Body of pancreas (tissue), 4 donors: ENCODE results near the gene DELE1. TPM values are rescaled to one million over a fixed set of nuclear protein-coding genes. Genes with fewer than 3 reads are reported as not detected.

Experiments
- ATAC-seq: fragments of 150-250 bp; one replicate; pipeline ENCODE4 v1.9.1; 2016
- DNase-seq, 4 donors: peaks; one replicate each; pipeline ENCODE4 v3.0.0-alpha.2; 2019
- H3K27ac ChIP-seq, 4 donors: fragments of 200-600 bp; sonication (generic); 1 replicate in 3 of 4; 2 replicates in 1 of 4; pipeline versions ENCODE4 v1.5.1 to v1.6.1; 2016 to 2019; ENCODE audit warnings: mild to moderate bottlenecking in 1 of 4, mixed read lengths in 1 of 4, moderate library complexity in 1 of 4
- H3K27me3 ChIP-seq, 2 donors: fragments of 200-600 bp; sonication (generic); one replicate each; pipeline ENCODE4 v1.6.0; 2016; ENCODE audit warnings: mild to moderate bottlenecking in 1 of 2
- H3K36me3 ChIP-seq, 2 donors: fragments of 200-600 bp; sonication (generic); replicated peaks in 1 of 2; 2 replicates each; pipeline ENCODE4 v1.5.1; 2016; ENCODE audit warnings: low read depth in 2 of 2; ENCODE audit not compliant: insufficient read depth in 1 of 2
- H3K4me1 ChIP-seq: fragments of 200-600 bp; sonication (generic); one replicate; pipeline ENCODE4 v1.6.0; 2016
- H3K4me3 ChIP-seq, 2 donors: fragments of 200-600 bp; sonication (generic); 1 replicate in 1 of 2; 2 replicates in 1 of 2; pipeline ENCODE4 v1.5.1; 2016 to 2019
- H3K9me3 ChIP-seq, 3 donors: fragments of 200-600 bp; sonication (generic); 1 replicate in 2 of 3; 2 replicates in 1 of 3; pipeline ENCODE4 v1.5.1; 2016
- POLR2A ChIP-seq, 3 donors: fragments of 450-650 bp; IDR thresholded peaks; one replicate each; pipeline ENCODE4 v1.6.1; 2016; ENCODE audit warnings: antibody characterized with exemption in 3 of 3, mild to moderate bottlenecking in 2 of 3
- WGBS, 2 donors: methylation state at CpG; one replicate each; pipeline ENCODE4 v1.1.5; 2017; 5-methylcytosine and 5-hydroxymethylcytosine counted together
- intact Hi-C: fragments of 100-400 bp; cut with DNase I; formaldehyde crosslinking; loops from one replicate; pipeline ENCODE4 v1.15.1; 2023
- total RNA-seq, 2 donors: library from RNA; depleted of rRNA; stranded (reverse); fragments of >200 nt; gene quantifications; one replicate each; pipeline ENCODE4 v1.1.0, GENCODE V29; 2016
- TF ChIP-seq, protein P1 (sequence below), 7 experiments: fragments of 450-650 bp in 4 of 7; fragments of 200-600 bp in 3 of 7; sonication (generic) in 3 of 7; IDR thresholded peaks; one replicate each; pipeline ENCODE4 v1.5.1; 2016 to 2019; ENCODE audit warnings: antibody characterized with exemption in 7 of 7

The DELE1 gene
- total RNA-seq, 2 donors from 2014 or later = 50.6 to 100 TPM

DNA sequence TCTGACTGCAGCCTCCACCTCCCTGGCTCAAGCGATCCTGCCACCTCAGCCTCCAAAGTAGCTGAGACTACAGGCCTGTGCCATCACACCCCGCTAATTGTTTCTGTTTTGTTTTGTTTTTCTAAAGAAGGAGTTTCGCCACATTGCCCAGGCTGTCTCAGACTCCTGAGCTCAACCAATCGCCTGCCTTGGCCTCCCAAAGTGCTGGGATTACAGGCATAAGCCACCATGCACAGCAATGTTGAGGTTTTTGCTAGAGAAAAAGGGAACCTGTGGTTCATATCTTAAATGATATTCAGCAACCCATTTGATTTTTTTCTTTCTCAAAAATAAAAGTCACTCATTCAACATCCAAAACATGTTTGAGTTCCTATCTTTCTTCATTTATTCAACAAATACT is 20.4 kb upstream of the DELE1 start:
- no peaks in the 10 kb centered on the region for H3K9me3 ChIP-seq
- DNase-seq (no peak), ATAC-seq (no peak)
- no peaks in the 10 kb centered on the region for H3K27me3 ChIP-seq
- H3K36me3 ChIP-seq = no peaks in the 10 kb centered on the region
- intact Hi-C loops = no loop called here
- no peak for TF ChIP-seq POLR2A (IDR thresholded peaks at IDR 0.05)
- TF ChIP-seq, protein P1, sequence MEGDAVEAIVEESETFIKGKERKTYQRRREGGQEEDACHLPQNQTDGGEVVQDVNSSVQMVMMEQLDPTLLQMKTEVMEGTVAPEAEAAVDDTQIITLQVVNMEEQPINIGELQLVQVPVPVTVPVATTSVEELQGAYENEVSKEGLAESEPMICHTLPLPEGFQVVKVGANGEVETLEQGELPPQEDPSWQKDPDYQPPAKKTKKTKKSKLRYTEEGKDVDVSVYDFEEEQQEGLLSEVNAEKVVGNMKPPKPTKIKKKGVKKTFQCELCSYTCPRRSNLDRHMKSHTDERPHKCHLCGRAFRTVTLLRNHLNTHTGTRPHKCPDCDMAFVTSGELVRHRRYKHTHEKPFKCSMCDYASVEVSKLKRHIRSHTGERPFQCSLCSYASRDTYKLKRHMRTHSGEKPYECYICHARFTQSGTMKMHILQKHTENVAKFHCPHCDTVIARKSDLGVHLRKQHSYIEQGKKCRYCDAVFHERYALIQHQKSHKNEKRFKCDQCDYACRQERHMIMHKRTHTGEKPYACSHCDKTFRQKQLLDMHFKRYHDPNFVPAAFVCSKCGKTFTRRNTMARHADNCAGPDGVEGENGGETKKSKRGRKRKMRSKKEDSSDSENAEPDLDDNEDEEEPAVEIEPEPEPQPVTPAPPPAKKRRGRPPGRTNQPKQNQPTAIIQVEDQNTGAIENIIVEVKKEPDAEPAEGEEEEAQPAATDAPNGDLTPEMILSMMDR (IDR thresholded peaks at IDR 0.05) = no peak
- H3K27ac ChIP-seq = no peak overlapping the region
- no peak overlapping the region for H3K4me3 ChIP-seq
- H3K4me1 ChIP-seq = no peaks in the 10 kb centered on the region
- WGBS, 2 donors = 60 to 66% methylated on average over 3 to 4 of the region's 4 CpGs

DNA sequence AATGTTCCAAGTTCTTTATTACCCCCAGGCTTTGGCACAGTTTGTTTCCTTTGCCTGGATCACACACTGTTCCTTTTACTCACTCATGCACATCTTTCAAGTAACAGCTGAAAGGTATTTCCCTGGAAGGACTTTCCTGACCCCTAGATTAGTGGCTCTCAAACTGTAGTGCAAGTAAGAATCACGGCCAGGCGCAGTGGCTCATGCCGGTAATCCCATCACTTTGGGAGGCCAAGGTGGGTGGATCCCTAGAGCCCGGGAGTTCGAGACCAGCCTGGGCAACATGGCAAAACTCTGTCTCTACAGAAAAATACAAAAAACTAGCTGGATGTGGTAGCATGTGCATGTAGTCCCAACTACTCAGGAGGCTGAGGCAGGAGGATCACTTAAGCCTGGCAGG is 19.1 kb upstream of the DELE1 start:
- H3K9me3 ChIP-seq = no peaks in the 10 kb centered on the region
- no peak overlapping the region for H3K4me3 ChIP-seq
- no peaks in the 10 kb centered on the region for H3K27me3 ChIP-seq
- 76 to 80% methylated on average over 5 of the region's 5 CpGs for WGBS, 2 donors
- TF ChIP-seq, protein P1 (IDR thresholded peaks at IDR 0.05) = no peak
- no peak for TF ChIP-seq POLR2A (IDR thresholded peaks at IDR 0.05)
- no peaks in the 10 kb centered on the region for H3K4me1 ChIP-seq
- intact Hi-C loops = no loop called here
- H3K27ac ChIP-seq = no peak overlapping the region
- no peaks in the 10 kb centered on the region for H3K36me3 ChIP-seq
- ATAC-seq (no peak), DNase-seq (no peak)

DNA sequence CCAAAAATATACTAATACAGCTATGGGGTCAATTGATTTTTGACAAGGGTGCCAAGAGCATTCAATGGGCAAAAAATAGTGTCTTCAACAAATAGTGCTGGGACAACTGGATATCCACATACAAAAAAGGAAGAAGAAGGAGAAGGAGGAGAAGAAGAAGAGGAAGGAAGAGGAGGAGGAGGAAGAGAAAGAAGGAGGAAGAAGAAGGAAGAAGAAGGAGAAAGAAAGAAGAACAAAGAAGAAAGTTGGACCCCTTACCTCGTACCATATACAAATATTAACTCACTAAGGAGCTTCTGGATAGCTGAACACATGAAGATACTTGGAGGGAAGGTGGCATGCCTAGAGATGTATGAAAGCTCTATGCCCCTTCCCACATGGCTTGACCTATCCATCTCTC is 17.2 kb upstream of the DELE1 start:
- no peak for DNase-seq
- no peaks in the 10 kb centered on the region for H3K9me3 ChIP-seq
- no peak for ATAC-seq
- H3K27me3 ChIP-seq = no peaks in the 10 kb centered on the region
- no peaks in the 10 kb centered on the region for H3K4me1 ChIP-seq
- intact Hi-C loops = no loop called here
- H3K4me3 ChIP-seq = no peak overlapping the region
- no peaks in the 10 kb centered on the region for H3K36me3 ChIP-seq
- H3K27ac ChIP-seq = no peak overlapping the region
- 0 to 38% methylated on average over 1 of the region's 1 CpG for WGBS, 2 donors
- TF ChIP-seq, protein P1 (IDR thresholded peaks at IDR 0.05) = no peak
- no peak for TF ChIP-seq POLR2A (IDR thresholded peaks at IDR 0.05)

DNA sequence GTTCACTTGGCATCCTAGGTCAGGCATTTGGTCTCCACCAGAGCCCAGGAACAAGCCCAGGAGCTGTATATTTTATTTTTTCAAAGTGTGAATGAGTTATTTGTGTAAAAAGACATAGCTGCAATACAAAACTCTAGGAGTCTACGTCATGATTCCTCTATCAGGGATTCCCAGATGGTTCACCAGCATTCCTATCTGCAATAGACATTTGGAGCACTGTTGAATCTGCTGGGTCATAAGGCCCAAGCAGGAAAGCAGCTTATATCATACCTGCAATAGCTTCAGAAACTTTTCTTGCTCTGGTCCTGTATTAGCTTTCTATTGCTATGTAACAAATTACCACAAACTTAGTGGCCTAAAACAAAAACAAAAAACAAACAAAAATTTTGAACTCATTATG is 16.7 kb upstream of the DELE1 start:
- H3K27me3 ChIP-seq = no peaks in the 10 kb centered on the region
- WGBS, 2 donors = 0% methylated on average over 1 of the region's 1 CpG
- intact Hi-C loops = no loop called here

DNA sequence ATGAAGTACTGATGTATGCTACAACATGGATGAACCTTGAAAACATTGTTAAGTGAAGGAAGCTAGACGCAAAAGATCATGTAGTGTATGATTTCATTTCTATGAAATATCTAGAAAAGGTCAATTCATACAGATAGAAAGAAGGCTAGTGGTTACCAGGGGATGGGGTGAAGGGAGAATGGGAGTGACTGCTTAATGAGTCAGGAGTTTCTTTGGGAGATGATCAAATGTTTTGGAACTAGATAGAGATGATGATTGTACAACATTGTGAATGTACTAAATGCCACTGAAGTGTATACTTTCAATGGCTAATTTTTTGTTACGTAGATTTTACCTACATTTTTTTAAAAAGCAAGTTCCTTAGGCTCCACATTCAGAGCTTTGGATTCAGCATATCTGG is 14.9 kb upstream of the DELE1 start:
- peaks cover 2% of the 10 kb centered on the region for H3K4me1 ChIP-seq
- no peak overlapping the region for H3K4me3 ChIP-seq
- intact Hi-C loops = no loop called here
- H3K9me3 ChIP-seq = no peaks in the 10 kb centered on the region
- 75 to 78% methylated on average over 2 of the region's 2 CpGs for WGBS, 2 donors
- H3K27ac ChIP-seq = no peak overlapping the region
- no peak for TF ChIP-seq POLR2A (IDR thresholded peaks at IDR 0.05)
- TF ChIP-seq, protein P1 (IDR thresholded peaks at IDR 0.05) = no peak
- ATAC-seq = no peak
- H3K36me3 ChIP-seq = no peaks in the 10 kb centered on the region
- H3K27me3 ChIP-seq = no peaks in the 10 kb centered on the region
- DNase-seq = no peak

More for the DNA sequence above, 16.7 kb upstream of the DELE1 start:
- Histone ChIP-seq H3K36me3 (no peaks in the 10 kb centered on the region), H3K9me3 (no peaks in the 10 kb centered on the region), H3K4me1 (no peaks in the 10 kb centered on the region), H3K27ac (no peak overlapping the region), H3K4me3 (no peak overlapping the region)
- no peak for TF ChIP-seq POLR2A (IDR thresholded peaks at IDR 0.05)
- TF ChIP-seq, protein P1 (IDR thresholded peaks at IDR 0.05) = no peak
- ATAC-seq = no peak
- DNase-seq = no peak
